HuH-7 (cell line): ENCODE results near the gene ZC3H4.
A peak's percentile ranks its signal among the peaks of the same experiment; 100 is the strongest.

Experiments
- DNase-seq: peaks from one replicate; pipeline ENCODE4 v3.0.0; 2011; ENCODE audit warnings: low spot score

Gene ZC3H4

GRCh38 chr19:47020992-47021496, 92.5 kb downstream of the ZC3H4 start:
- peak; percentile 62 for DNase-seq

- no peak for DNase-seq
Observed at GRCh38 chr19:47020132-47020805, 93.3 kb downstream of the ZC3H4 start.

- DNase-seq: peak; percentile 62
Observed at GRCh38 chr19:47019431-47020041, 94.0 kb downstream of the ZC3H4 start, which contains the start of gene NPAS1. Gene NPAS1 (plus strand): TSS chr19:47019837. CDS start chr19:47021048, 1,211 bp downstream.

GRCh38 chr19:47018923-47019322, 94.7 kb downstream of the ZC3H4 start:
- DNase-seq: no peak
